ENCODE data around the gene PTGR3.

The PTGR3 gene

DNA sequence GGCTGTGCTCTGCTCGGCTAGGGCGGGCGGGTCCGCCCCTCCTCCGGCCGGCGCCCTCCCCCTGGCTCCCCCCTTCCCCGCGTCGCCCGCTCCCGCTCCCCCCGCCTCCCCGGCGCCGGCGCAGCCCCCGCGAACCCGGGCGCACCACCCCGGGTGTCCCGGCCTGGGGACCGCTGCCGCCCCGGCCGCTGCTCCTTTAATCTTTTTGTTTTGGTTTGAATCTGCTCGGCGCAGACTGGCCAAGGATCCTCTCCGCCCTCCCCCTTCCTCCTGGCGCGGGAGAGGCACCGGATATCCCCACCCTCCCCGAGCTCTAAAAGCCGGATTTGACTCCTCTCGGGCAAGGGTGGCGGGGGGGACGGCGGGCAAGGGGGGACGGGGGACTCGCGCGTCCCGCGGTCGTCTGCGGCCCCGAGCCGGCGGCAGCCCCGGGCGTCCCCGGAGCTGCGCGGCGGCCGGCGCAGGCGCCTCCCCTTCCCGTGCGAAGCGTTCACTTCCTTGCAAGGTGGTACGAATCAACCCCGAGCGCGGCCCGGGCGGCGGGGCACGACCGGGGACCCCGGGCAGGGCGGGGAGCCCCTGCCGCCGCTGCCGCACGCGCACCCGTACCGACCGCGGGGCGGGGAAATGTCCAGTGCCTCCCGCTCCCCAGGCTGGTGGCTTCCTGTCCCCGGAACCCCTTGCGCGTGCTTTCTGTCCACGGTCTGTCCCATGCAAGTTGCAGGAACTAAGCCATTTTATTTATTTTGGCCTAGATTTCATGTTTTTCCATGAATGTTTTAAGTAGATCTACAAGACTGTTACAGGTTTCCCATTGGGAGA lies at the start of gene PTGR3:
TSS of gene PTGR3 (minus strand) at position 11 of the 822 bp plus-strand sequence. CDS start 81 bp downstream, outside the sequence.
- TF ChIP-seq CTCF (IDR thresholded peaks at IDR 0.05; ENCODE audit: extremely low read depth, missing control alignments), result no peak
- DNase-seq (ENCODE audit: low spot score), result peak; percentile 93

- no peak for DNase-seq (ENCODE audit: low spot score)
- TF ChIP-seq CTCF (IDR thresholded peaks at IDR 0.05; ENCODE audit: extremely low read depth, missing control alignments), result no peak
Measured at GRCh38 chr18:75257605-75258004, 48.7 kb upstream of the PTGR3 start.

GRCh38 chr18:75256376-75256775 lies 47.4 kb upstream of the PTGR3 start:
- TF ChIP-seq CTCF (IDR thresholded peaks at IDR 0.05; ENCODE audit: extremely low read depth, missing control alignments), result no peak

DNA sequence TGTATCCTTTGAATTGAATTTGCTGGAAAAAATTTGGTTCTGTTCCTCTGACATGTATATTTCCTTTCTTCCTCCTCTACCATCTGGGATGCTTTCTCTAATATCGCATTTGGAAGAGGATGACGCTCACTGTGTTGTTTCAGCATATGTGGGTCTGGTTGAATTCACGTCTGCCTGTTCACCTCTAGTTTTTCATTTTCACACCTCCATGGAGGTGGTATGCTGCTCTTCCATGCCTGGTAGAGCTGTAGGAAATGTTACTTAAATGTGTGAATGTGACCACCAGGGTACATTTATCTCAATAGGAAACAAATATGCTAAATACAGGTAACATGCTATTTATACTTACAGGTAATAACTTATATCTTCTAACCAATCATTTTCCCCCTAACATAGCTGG lies 46.2 kb upstream of the PTGR3 start:
- TF ChIP-seq CTCF (IDR thresholded peaks at IDR 0.05; ENCODE audit: extremely low read depth, missing control alignments), result no peak
- DNase-seq (ENCODE audit: low spot score), result no peak

More at GRCh38 chr18:75256376-75256775, 47.4 kb upstream of the PTGR3 start:
- DNase-seq (ENCODE audit: low spot score), result no peak

GRCh38 chr18:75253784-75254183 lies 44.8 kb upstream of the PTGR3 start:
- no peak for DNase-seq (ENCODE audit: low spot score)
- TF ChIP-seq CTCF (IDR thresholded peaks at IDR 0.05; ENCODE audit: extremely low read depth, missing control alignments), result no peak

DNA sequence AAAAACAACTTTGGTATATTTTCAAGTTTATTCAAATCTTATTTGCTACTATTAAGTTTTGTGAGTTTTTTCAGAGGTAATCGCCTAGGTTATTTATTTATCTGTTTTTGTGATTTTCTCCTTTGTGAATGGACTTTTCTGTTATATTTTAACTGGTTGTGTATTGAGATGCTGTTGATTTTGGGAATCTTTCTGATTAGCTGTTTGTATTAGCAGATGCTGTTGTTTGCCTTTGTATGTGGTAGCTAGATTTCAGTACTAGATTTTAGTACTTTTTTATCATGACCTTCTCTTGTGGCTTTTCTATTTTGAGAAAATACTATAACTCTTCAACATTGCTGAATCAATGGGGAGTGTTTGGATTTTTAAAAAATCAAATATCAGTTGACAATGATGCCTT lies 44.1 kb upstream of the PTGR3 start:
- TF ChIP-seq CTCF (IDR thresholded peaks at IDR 0.05; ENCODE audit: extremely low read depth, missing control alignments), result no peak
- no peak for DNase-seq (ENCODE audit: low spot score)

GRCh38 chr18:75252136-75252535 lies 43.2 kb upstream of the PTGR3 start:
- no peak for DNase-seq (ENCODE audit: low spot score)

More at GRCh38 chr18:75252136-75252535, 43.2 kb upstream of the PTGR3 start:
- no peak for TF ChIP-seq CTCF (IDR thresholded peaks at IDR 0.05; ENCODE audit: extremely low read depth, missing control alignments)
